ENCODE data around the gene S100P. TPM values are rescaled to one million over a fixed set of nuclear protein-coding genes. Genes with fewer than 3 reads are reported as not detected.
A peak's percentile ranks its signal among the peaks of the same experiment; 100 is the strongest.

Gene S100P
- total RNA-seq, 1 donor from 2014 or later: not detected

- Histone ChIP-seq H4K20me1 (ENCODE audit: low read depth) (peaks cover 18% of the 10 kb centered on the region), H3K36me3 (peaks cover 4% of the 10 kb centered on the region), H3K4me2 (no peak overlapping the region), H3K79me2 (ENCODE audit: low read depth) (peaks cover 22% of the 10 kb centered on the region), H3K27ac (no peak overlapping the region), H3K4me3 (no peak overlapping the region), H2AFZ (replicated peaks) (no peak overlapping the region), H3K4me1 (peaks cover 10% of the 10 kb centered on the region), H3K9ac (no peak overlapping the region), H3K27me3 (no peaks in the 10 kb centered on the region), H3K9me3 (ENCODE audit: low read depth) (no peaks in the 10 kb centered on the region), H3F3A (ENCODE audit: low read depth) (no peaks in the 10 kb centered on the region)
- Mint-ChIP-seq H3K4me3 (peak overlapping the region; percentile 30), H3K36me3 (peaks cover 24% of the 10 kb centered on the region), H3K27ac (no peak overlapping the region), H3K4me1 (peaks cover 23% of the 10 kb centered on the region), H3K27me3 (ENCODE audit: insufficient read depth, low read depth) (peaks cover 6% of the 10 kb centered on the region), H3K9me3 (no peaks in the 10 kb centered on the region)
- peak; percentile 46 for DNase-seq (ENCODE audit: low spot score)
- TF ChIP-seq EZH2phosphoT487 (IDR thresholded peaks at IDR 0.05) (no peak), CTCF (IDR thresholded peaks at IDR 0.05) (peak; percentile 44)
These were observed 13.2 kb upstream of the S100P start for GRCh38 chr4:6680372-6681034.

GRCh38 chr4:6681191-6681590 lies 12.5 kb upstream of the S100P start:
- Histone ChIP-seq H2AFZ (replicated peaks) (no peak overlapping the region), H3K4me3 (no peak overlapping the region), H4K20me1 (ENCODE audit: low read depth) (peaks cover 11% of the 10 kb centered on the region), H3K4me2 (no peak overlapping the region), H3K79me2 (ENCODE audit: low read depth) (peaks cover 15% of the 10 kb centered on the region), H3K9ac (no peak overlapping the region), H3F3A (ENCODE audit: low read depth) (no peaks in the 10 kb centered on the region), H3K4me1 (peaks cover 4% of the 10 kb centered on the region), H3K27me3 (no peaks in the 10 kb centered on the region), H3K27ac (no peak overlapping the region), H3K36me3 (no peaks in the 10 kb centered on the region), H3K9me3 (ENCODE audit: low read depth) (no peaks in the 10 kb centered on the region)
- Mint-ChIP-seq H3K27me3 (ENCODE audit: insufficient read depth, low read depth) (peaks cover 6% of the 10 kb centered on the region), H3K4me1 (peaks cover 16% of the 10 kb centered on the region), H3K9me3 (no peaks in the 10 kb centered on the region), H3K4me3 (no peak overlapping the region), H3K27ac (no peak overlapping the region), H3K36me3 (peaks cover 18% of the 10 kb centered on the region)
- no peak for DNase-seq (ENCODE audit: low spot score)
- no peak for TF ChIP-seq EZH2 (IDR thresholded peaks at IDR 0.05)
- no peak for TF ChIP-seq EZH2phosphoT487 (IDR thresholded peaks at IDR 0.05)
- TF ChIP-seq CTCF (IDR thresholded peaks at IDR 0.05): no peak

- Mint-ChIP-seq H3K27ac (peak overlapping the region; percentile 25), H3K9me3 (peaks cover 9% of the 10 kb centered on the region), H3K4me1 (peaks cover 5% of the 10 kb centered on the region), H3K36me3 (peaks cover 7% of the 10 kb centered on the region), H3K27me3 (ENCODE audit: insufficient read depth, low read depth) (peaks cover 9% of the 10 kb centered on the region), H3K4me3 (no peak overlapping the region)
- no peaks in the 10 kb centered on the region for H3K79me2 ChIP-seq (ENCODE audit: low read depth)
- H3K9me3 ChIP-seq (ENCODE audit: low read depth): no peaks in the 10 kb centered on the region
- no peaks in the 10 kb centered on the region for H3F3A ChIP-seq (ENCODE audit: low read depth)
- TF ChIP-seq EZH2 (IDR thresholded peaks at IDR 0.05): no peak
- TF ChIP-seq CTCF (IDR thresholded peaks at IDR 0.05): no peak
- TF ChIP-seq EZH2phosphoT487 (IDR thresholded peaks at IDR 0.05): no peak
- no peaks in the 10 kb centered on the region for H3K36me3 ChIP-seq
- H3K27me3 ChIP-seq: no peaks in the 10 kb centered on the region
- no peaks in the 10 kb centered on the region for H3K4me1 ChIP-seq
- H3K9ac ChIP-seq: no peak overlapping the region
- H2AFZ ChIP-seq (replicated peaks): no peak overlapping the region
- no peak overlapping the region for H3K27ac ChIP-seq
- H3K4me2 ChIP-seq: no peak overlapping the region
- no peak overlapping the region for H3K4me3 ChIP-seq
- DNase-seq (ENCODE audit: low spot score): no peak
- no peaks in the 10 kb centered on the region for H4K20me1 ChIP-seq (ENCODE audit: low read depth)
These were observed 10.7 kb upstream of the S100P start for GRCh38 chr4:6682862-6683590.

All from neural progenitor cell (in vitro differentiated cells).